NCI-H69 (cell line): ENCODE data around the gene KCNMA1.
"Not testable (repeated sequence)": the region's sequence is repeated elsewhere in the genome, so short reads cannot be mapped to it uniquely, and the experiment has no call there.

Experiments used
- DNase-seq: peaks from one replicate; lab custom pipeline; 2025; lab: John Stamatoyannopoulos, UW

The KCNMA1 gene

DNA sequence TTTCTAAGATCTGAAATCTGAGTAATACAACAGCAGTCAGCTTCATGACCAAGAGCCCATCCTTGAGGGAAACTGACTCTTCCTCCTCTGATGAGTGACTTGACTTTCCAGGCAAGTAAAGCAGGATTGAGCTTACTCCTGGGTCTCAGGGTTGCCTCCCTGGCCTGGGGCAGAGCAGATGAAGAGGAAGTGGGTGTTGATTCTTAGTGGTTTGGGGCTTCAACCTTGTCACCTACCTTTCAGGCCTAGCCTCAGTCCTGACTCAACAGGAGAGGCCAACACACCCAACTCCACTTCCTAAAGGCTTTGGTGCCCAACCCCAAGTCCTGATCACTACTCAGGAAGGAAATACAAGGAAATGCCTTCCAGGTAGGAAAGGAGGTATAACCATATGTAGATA, 54.1 kb downstream of the KCNMA1 start:
- no peak for DNase-seq

DNA sequence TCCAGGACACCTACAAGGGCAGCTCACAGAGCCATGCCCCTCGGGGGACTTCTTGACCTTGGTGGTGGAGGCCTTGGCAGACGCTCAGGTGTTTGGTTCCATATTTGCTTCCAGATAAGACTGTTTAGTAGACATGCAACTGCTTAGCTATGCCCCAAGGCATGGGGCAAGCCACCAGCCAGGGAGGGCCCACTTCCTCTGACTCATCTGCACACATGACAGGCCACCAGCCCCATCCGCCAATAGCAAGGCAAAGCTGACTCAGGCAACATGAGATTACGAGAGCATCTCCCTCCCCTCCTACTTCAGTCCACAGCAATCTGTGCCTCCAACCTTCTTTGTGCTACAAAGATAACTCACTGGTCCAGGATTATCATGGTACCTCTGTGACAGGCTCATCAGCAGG, 54.9 kb downstream of the KCNMA1 start:
- no peak for DNase-seq

DNA sequence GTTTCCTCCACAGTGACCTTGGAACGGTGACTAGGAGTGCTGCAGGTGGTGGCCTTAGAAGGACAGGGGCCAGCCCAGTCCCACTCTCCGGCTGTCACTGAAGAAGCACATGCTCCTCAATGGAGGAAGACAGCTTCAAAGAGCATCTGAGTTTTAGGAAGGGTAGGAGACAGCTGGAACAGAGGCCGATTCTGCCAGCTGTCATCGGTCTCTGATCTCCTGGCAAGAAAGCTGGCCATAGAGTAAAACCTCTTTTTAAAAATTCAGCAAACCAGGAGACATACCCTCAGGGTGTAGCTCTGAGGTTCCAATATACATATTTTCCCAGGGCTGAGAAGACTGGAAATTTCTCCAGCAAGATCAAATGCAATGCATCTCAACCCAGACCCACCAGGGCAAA, 55.9 kb downstream of the KCNMA1 start:
- no peak for DNase-seq

DNA sequence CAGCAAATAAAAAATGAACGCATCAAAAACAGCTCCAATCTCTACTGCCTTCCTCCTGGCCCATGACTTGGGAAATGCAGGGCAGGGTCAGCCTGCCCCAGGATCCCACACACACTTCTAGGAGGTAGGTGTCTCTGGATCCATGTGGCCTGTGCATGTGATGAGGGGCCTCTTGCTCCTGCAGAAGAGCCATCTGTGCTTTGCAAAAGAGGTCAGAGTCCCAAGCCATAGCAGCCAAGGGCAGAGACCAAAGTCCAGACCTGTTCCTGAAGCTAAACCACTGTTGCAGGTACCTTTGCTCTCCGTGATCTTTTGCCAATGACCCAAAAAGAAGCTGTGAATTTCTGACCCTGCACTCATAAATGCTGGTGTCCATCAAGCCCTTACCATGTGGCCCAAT, 57.1 kb downstream of the KCNMA1 start:
- DNase-seq = no peak

DNA sequence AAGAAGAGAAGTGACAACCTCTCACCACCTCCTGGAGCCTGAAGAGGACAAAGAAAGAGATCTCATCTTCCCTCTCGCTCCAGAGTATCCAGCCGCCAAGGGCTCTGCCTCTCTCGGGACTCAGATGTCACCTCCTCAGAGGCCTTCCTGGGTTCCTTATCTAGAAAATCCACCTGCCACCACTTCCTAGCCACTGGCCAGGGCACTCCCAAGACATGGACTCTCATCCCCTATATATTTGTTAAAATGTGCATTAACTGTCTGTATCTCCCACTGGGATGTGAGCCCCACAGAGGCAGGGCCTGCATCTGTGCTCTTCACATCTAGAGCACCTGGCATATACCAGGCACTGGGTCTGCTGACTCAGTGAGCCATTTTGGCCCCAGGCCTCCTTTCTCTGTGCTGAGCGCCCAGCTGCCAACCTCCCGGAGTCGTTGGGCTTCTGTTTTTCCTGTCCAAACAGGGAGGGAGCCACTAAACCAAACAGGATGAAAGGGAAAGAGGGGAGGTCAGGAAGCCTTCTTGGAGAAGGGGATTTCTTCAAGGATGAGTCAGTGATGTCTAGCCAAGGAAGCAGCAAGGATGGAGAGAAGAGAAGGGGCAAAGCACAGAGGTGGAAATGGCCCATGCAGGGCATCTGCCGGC, 58.9 kb downstream of the KCNMA1 start:
- DNase-seq = peak; percentile 21

DNA sequence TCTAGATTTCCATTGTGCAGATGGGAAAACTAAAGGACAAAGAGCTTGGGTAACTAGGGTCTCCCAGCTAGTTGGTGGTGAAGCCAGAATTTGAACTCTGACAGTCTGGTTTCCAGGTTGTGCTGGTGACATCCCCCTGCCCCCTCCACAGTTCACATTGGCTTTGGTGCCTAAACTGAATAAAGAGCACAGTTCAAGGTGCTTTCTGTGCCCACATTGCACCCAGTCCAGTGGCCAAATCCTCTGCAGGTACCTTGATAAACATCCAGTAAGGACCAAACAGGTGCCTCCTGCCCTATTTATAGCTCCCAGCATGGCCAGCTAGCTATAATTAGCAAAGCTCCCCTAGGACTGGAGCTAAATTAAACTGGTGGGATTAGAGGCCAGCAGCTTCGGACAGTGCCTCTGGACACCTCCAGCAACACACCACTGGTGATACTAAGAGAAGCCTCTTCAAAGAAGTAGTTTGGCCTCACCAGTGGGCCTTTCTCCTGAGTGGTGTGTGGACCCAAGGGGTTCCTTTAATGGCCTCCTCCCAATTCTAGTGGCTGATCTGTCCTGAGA, 59.9 kb downstream of the KCNMA1 start:
- DNase-seq = no peak

DNA sequence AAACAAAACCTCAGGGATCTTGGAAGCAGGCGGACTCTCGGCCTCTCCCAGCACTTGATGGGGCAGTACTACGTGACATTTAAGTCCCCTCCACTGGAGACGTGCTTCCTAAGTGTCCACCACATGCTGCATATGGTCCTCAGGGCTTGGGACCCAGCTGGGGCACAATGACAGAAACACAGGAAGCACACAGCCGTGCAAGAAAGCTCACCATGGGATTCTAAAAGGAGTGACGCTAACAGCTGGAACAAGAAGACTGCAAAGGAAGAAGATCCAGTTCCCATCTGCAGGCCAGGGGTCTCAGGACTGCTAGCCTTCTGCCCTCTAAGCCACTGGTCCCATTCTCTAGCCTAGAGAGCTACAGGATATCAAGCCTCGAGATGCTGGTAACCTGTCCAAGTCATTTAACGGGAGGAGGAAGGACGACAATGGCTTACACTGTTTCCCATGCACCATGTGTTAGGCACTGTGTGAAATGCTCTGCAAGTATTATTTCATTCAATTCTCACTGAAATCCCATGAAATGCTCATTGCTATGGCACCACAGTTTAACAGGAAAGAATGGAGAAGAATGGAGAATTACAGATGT, 61.1 kb downstream of the KCNMA1 start:
- no peak for DNase-seq

DNA sequence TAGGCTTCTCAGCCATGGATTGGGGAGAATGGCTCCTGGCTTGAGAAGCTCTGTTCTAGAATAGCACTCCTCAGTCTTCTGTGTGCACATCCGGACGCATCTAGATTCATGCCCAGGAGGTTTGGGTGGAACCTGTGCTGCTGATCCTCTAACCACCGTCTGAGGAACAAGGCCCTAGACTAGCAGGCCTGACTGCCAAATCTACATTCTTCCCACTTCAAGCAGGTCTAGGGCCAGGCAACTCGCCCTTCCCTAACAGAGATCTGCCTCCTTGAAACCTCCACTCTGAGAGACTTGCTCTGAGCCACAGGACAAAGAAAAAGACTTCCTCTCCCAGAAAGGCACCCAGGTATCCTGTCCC, 61.6 kb downstream of the KCNMA1 start:
- no peak for DNase-seq

DNA sequence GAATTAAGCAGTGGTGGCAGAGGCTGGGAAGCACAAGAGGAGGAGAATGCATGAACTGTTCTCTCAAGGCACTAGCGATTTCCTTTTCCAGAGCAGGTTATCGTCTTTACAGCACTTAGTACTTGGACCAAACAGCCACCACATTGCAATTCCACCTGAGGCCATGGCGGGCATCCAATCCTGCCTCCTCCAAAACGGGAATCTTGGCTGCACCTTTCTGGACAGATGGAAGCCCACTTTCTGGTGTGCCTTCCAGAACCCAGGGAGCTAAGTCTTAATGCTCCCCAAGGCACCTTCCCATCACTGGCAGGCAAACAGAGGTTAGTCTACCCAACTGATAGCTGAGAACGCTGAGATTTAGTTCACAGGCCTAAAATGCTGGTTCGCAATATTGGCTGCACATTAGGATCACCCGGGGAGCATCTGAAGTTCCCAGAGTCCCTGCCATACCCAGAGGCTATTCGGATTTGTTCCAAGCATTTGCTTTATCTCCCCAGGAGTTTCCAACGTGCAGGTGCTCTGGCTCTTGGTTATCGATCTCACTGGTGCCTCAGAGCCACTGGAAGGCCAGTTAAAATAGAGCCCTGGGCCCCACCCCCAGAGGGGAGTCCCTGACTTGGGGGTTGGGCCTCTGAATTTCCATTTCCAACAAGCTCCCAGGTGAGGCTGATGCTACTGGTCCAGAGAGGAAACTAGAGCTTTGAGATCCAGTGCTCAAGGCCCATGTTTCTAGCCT, 62.2 kb downstream of the KCNMA1 start:
- peak; percentile 33 for DNase-seq

DNA sequence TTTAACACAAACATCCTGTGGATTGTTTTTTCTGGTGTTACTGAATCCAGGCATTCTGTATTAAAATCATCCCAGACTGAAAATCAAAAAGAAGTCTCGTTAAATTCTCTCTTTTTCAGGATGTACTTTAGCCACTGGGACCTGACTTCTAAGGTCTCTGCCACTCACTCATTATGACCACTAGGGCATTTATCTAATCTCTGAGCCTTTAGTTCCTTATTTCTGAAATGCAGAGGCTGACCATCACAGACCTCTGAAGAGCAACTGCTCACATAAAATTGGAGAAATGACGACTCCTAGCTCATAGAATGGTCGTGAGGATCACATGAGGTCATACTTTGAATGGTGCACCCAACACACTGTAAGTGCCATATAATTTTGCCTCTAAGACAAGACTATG, 63.2 kb downstream of the KCNMA1 start:
- no peak for DNase-seq

DNA sequence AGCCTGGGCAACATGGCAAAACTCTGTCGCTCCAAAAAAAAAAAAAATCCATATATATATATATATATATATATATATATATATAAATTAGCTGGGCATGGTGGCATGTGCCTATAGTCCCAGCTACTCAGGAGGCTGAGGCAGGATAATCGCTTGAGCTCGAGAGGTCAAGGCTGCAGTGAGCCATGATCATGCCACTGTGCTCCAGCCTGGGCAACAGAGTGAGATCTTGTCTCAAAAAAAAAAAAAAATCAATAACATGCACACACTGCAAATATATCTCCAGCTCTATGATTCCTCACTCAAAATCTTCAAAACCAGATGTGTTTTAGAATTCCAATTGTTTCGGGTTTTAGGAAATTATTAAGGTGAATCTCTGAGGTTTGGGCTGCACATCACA, 65.1 kb downstream of the KCNMA1 start:
- not testable (repeated sequence) for DNase-seq

DNA sequence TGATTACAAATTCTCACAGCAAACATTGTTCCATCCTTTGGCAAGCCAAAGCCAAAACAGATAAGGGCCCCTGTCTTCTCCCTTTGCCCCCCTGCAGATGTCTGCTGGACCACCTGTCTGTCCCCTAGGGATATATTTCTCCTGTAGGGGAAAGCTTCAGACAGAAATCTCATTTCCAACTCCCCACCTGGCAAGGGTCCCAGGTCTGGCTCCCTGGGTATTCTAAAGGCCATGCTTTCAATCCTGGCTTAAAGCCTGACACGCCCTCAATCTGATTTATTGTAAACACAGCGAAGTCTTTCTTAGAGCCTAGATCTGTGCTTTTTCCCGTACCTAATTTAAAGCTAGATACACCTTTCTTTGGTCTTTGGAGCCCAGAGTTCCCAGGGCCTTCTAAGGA, 66.1 kb downstream of the KCNMA1 start:
- peak; percentile 93 for DNase-seq

DNA sequence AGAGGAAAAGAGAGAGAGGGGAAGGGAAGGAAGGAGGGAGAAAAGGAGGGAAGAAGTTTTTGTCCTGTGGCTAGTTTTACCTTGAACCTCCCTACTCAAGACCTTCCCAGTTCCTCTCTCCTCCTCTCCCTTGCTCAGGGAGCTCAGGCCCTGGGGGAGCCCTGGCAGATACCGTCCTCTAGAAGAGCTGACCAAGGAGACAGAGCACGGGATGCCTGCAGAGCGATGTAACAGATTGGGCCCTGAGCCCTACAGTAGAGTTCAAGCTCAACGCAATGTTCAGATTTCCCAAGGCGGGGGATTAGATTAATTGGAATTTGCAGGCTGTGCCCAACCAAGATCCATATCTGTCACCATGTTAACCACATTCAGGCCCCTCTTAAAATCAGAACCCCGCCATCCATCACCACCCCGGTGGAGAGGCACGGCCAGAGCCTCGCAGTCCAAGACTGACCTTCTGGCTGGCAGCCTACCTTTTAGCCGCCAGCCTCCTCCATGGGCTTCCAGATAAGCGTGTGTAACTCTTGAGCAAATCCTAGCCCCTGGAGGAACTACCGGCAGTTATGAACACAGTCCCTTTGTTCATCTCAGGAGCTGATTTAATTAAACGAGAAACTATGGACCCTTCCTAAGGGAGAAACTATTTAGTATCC, 70.6 kb downstream of the KCNMA1 start:
- no peak for DNase-seq

DNA sequence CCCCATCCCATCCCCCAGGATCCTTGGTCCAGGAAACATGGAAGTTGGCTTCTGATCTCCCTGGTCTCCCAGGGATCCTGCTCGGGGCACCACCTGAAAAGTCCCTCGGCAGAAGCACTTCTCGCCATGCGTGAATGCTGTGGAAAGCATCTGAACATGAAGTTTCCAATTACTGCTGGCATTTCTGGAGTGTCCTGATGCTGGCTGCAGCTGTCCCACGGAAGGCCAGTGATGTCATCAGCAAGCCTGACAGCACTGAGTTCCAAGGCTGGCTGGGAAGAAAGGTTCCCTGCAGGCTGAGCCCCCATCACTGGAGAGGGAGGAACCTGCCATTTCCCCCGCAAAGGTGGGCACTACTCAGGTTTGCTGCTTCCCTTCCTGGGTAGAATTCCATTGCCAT, 71.4 kb downstream of the KCNMA1 start:
- DNase-seq = no peak

DNA sequence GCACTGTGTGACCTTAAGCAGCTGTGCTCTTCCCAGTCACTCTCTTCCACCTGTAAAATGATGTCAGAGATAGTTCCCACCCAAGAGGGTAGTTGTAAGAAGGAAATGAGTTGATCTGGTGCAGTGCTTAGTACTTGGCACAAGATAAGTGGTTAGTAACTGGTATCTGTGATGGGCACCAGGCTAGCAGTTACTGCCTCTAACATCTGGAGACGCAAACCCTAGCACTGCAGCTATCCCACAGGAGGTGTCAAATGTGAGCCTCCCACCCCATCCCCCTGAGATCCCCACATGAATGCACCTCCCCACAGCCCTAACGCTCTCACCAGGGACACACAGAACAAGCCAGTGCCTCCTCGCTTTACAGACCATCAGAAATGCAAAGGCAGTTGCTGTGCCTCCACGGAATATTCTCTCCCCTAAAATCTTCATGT, 72.0 kb downstream of the KCNMA1 start:
- DNase-seq = no peak

DNA sequence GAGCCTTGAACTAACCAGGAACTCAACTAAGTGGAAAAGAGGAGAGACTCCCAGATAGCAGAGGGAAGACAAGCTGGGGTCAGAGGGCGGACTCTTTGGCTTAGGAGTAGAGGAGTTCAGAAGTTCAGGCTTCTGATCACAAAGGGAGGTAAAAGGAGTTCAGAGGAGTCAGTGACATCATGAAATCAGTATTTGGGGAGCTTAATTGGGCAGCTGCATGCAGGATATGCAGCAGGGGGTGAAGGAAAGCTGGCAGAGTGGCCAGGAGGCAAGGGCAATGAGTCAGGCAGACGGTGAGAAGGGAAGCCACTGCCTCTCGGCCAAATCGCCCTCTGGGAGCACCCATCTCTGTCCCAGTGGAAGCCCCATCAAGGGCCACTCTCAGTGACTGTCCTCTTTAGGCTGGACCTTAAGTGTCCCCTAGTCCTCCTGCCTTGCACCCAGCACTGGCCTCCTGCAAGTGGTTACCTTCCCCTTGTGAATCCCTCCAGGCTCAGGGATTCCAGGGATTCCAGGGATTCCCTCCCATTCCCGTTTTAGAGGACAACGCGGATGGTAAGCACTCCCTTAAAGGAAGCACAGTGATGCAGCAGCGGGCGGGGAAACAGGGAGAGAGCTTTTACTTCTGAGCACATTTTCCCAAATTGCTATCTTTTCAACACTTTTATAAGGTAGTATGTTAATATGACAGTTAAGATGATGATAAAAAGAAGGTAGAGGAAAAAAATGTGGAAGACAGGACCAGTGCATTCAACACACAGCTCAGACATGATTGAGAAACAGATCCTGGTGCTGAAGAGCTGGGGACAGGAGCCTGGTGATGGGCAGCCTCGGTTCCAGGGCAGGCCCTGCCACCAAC, 72.6 kb downstream of the KCNMA1 start:
- DNase-seq = peak; percentile 28

DNA sequence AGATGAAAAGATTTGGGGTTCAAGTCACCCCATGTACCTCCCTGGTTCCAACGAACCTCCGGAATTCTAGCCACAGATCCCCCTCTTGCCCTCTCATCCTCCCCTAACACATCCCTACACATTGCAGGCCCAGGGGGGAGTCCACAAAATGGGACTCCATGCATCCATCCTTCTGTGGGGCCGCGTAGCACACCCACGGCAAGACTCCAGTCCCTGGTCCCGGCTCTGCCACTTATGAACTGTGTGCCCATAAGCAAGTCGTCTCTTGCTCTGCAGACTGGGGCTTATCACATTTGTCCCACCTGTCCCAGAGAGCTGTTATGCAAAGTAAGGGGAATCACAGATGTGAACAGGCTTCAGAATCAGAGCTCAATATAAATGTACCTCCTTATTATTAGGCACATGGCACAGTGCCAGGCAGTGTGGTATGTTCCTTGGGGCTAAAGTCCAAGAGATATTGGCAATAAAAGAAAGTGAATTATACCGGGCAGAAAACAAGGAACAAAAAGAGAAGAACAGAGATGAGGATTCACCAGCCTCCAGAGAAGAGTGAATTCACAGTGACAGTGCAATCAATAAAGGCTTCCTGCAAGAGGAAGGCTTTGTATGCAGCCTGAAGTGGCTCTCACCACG, 73.9 kb downstream of the KCNMA1 start:
- DNase-seq = peak; percentile 29

DNA sequence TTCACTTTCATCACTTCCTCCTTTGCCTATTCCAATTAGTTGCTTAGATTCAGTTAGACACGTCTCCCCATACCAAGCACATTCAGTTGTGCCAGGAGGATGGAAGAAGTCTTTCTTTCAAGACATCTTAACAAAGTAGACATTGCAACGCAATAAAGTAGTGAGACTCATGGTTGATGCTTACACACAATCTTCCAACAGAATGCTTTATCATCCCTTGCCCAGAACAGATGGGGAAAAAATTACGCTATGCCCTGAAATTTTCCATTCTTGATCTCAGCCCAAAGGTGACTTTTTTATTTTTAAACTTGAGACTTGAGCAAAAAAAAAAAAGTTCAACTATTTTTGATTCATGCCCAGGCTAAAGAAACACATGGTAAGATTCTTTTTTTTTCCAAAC, 74.9 kb downstream of the KCNMA1 start:
- no peak for DNase-seq

DNA sequence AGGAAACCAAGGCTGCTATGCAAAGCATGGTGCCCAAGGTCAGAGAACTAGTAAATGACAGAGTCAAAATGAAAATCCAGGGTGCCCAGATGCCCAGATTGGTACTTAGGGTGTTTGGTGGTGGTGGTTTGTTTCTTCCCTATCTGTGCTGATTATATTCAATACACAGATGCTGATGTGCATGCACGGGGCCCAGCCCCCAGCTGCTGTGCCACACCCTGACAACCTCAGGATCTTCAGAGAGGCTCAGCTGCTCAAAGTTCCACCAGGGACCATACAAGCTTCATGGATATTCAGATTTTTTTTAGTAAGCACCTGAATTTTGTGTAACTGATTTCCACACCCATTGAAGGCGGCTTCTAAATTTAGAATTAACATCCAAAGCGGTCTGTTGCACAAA, 75.6 kb downstream of the KCNMA1 start:
- no peak for DNase-seq

DNA sequence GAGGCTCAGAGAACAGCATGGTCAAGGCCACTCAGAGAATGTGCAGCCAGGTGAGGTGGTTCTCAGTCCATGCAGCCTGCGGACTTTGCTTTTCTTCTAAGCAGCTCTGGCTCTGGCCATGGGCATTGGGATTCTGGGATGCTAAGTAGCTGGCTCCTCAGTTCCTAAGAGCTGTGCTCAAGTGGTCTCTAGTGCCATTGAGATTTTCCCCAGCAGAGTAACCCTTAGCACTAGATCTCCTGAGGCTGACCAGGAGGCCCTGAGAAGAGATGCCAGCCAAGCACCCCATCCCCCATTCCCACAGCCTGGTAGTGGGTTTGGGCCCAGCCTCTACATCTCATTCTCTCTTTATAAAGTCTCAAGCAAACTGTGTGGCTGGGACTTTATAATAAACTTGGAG, 77.1 kb downstream of the KCNMA1 start:
- no peak for DNase-seq

DNA sequence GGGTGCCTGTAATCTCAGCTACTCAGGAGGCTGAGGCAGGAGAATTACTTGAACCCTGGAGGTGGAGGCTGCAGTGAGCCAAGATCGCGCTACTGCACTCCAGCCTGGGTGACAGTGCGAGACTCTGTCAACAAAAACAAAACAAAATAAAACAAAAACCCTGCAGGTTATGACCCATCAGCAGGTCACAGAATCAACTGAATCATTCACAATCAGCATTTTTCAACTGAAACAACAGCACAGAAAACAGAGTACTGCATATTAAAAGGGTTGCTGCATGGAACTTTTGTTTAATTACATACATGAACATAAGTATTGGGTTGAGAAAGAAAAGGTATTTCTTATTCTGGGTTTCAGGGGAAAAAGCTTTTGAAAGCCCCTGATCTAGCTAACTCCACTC, 77.6 kb downstream of the KCNMA1 start:
- DNase-seq = no peak
